ENCODE data around the gene RABEPK. TPM values are rescaled to one million over a fixed set of nuclear protein-coding genes. Genes with fewer than 3 reads are reported as not detected.

The RABEPK gene
- total RNA-seq, 1 donor from 2014 or later, result 20.5 TPM

GRCh38 chr9:125240649-125240999 lies 40.3 kb downstream of the RABEPK start:
- DNase-seq (ENCODE audit: low spot score in 2 of 2, unreplicated experiment in 2 of 2), result no peak
- Mint-ChIP-seq H3K27me3 (ENCODE audit: low read depth) (no peaks in the 10 kb centered on the region), H3K4me1 (peaks cover 47% of the 10 kb centered on the region), H3K27ac (peak overlapping the region; percentile 98), H3K36me3 (peaks cover 32% of the 10 kb centered on the region), H3K4me3 (peak overlapping the region; percentile 90), H3K9me3 (no peaks in the 10 kb centered on the region)
- no peak for TF ChIP-seq CTCF (IDR thresholded peaks at IDR 0.05; ENCODE audit: unreplicated experiment)

GRCh38 chr9:125241000-125241862 lies 40.9 kb downstream of the RABEPK start, which contains the start of gene HSPA5:
HSPA5 (minus strand) TSS chr9:125241343; CDS start chr9:125241126, 217 bp downstream.
- H3K27me3 Mint-ChIP-seq (ENCODE audit: low read depth), result no peaks in the 10 kb centered on the region
- no peak for TF ChIP-seq CTCF (IDR thresholded peaks at IDR 0.05; ENCODE audit: unreplicated experiment)
- H3K4me1 Mint-ChIP-seq, result peaks cover 40% of the 10 kb centered on the region

GRCh38 chr9:125241863-125242739 lies 41.8 kb downstream of the RABEPK start:
- Mint-ChIP-seq H3K36me3 (peaks cover 21% of the 10 kb centered on the region), H3K27ac (peak overlapping the region; percentile 98), H3K4me3 (peak overlapping the region; percentile 90), H3K27me3 (ENCODE audit: low read depth) (no peaks in the 10 kb centered on the region), H3K9me3 (no peaks in the 10 kb centered on the region), H3K4me1 (peaks cover 32% of the 10 kb centered on the region)
- peak in 1 of 2 experiments; percentile 25 for DNase-seq (ENCODE audit: low spot score in 2 of 2, unreplicated experiment in 2 of 2)
- no peak for TF ChIP-seq CTCF (IDR thresholded peaks at IDR 0.05; ENCODE audit: unreplicated experiment)

More at GRCh38 chr9:125241000-125241862, 40.9 kb downstream of the RABEPK start, which contains the start of gene HSPA5:
- H3K36me3 Mint-ChIP-seq, result peaks cover 29% of the 10 kb centered on the region
- H3K27ac Mint-ChIP-seq, result peak within 1 kb of the TSS; percentile 98
- peak within 1 kb of the TSS; percentile 90 for H3K4me3 Mint-ChIP-seq
- no peaks in the 10 kb centered on the region for H3K9me3 Mint-ChIP-seq
- peak; percentile 99 for DNase-seq (ENCODE audit: low spot score in 2 of 2, unreplicated experiment in 2 of 2)

- H3K4me1 Mint-ChIP-seq, result peaks cover 16% of the 10 kb centered on the region
- no peaks in the 10 kb centered on the region for H3K27me3 Mint-ChIP-seq (ENCODE audit: low read depth)
- no peaks in the 10 kb centered on the region for H3K9me3 Mint-ChIP-seq
- H3K36me3 Mint-ChIP-seq, result peaks cover 8% of the 10 kb centered on the region
- TF ChIP-seq CTCF (IDR thresholded peaks at IDR 0.05; ENCODE audit: unreplicated experiment), result no peak
- no peak overlapping the region for H3K4me3 Mint-ChIP-seq
- DNase-seq (ENCODE audit: low spot score in 2 of 2, unreplicated experiment in 2 of 2), result no peak
- H3K27ac Mint-ChIP-seq, result no peak overlapping the region
Observed at GRCh38 chr9:125243792-125244260, 43.5 kb downstream of the RABEPK start.

GRCh38 chr9:125246261-125246667 lies 45.9 kb downstream of the RABEPK start:
- no peaks in the 10 kb centered on the region for H3K27me3 Mint-ChIP-seq (ENCODE audit: low read depth)
- no peaks in the 10 kb centered on the region for H3K36me3 Mint-ChIP-seq
- H3K27ac Mint-ChIP-seq, result no peak overlapping the region
- no peak for DNase-seq (ENCODE audit: low spot score in 2 of 2, unreplicated experiment in 2 of 2)
- no peak overlapping the region for H3K4me3 Mint-ChIP-seq
- H3K9me3 Mint-ChIP-seq, result no peaks in the 10 kb centered on the region
- peaks cover 5% of the 10 kb centered on the region for H3K4me1 Mint-ChIP-seq
- TF ChIP-seq CTCF (IDR thresholded peaks at IDR 0.05; ENCODE audit: unreplicated experiment), result no peak

All from mesothelial cell of epicardium (in vitro differentiated cells).